GM18507 (cell line): ENCODE data around the gene CDH13.

ENCODE experiments used
- DNase-seq: peaks from one replicate; pipeline ENCODE4 v3.0.0; 2011; ENCODE audit warnings: low read depth; ENCODE audit not compliant: insufficient read length; ENCODE audit errors: extremely low spot score
- FAIRE-seq: peaks from 2 replicates; lab custom pipeline; 2011; peaks lifted over from hg19 to GRCh38; lab: Jason Lieb, UNC

Gene CDH13

GRCh38 chr16:82814059-82814458 is 187.3 kb downstream of the CDH13 start:
- no peak for DNase-seq
- FAIRE-seq = no peak

- DNase-seq (no peak), FAIRE-seq (no peak)
Observed at GRCh38 chr16:82819286-82819685, 192.5 kb downstream of the CDH13 start.

- no peak for DNase-seq
- no peak for FAIRE-seq
Observed at GRCh38 chr16:82820855-82821254, 194.1 kb downstream of the CDH13 start.

GRCh38 chr16:82824408-82824807 is 197.6 kb downstream of the CDH13 start:
- DNase-seq = no peak
- no peak for FAIRE-seq

- DNase-seq (no peak), FAIRE-seq (no peak)
Observed at GRCh38 chr16:82829301-82829700, 202.5 kb downstream of the CDH13 start.

- FAIRE-seq (no peak), DNase-seq (no peak)
Observed at GRCh38 chr16:82830944-82831343, 204.2 kb downstream of the CDH13 start.

- DNase-seq (no peak), FAIRE-seq (no peak)
Observed at GRCh38 chr16:82832821-82833220, 206.1 kb downstream of the CDH13 start.

GRCh38 chr16:82833378-82833993 is 206.7 kb downstream of the CDH13 start:
- no peak for DNase-seq
- FAIRE-seq = no peak

GRCh38 chr16:82834151-82834815 is 207.5 kb downstream of the CDH13 start:
- FAIRE-seq = no peak
- no peak for DNase-seq

GRCh38 chr16:82835487-82836155 is 208.9 kb downstream of the CDH13 start:
- FAIRE-seq (no peak), DNase-seq (no peak)

GRCh38 chr16:82841108-82841507 is 214.3 kb downstream of the CDH13 start:
- no peak for FAIRE-seq
- DNase-seq = no peak

GRCh38 chr16:82843606-82844271 is 217.0 kb downstream of the CDH13 start:
- DNase-seq = no peak
- FAIRE-seq = no peak

- DNase-seq (no peak), FAIRE-seq (no peak)
Observed at GRCh38 chr16:82845116-82845515, 218.3 kb downstream of the CDH13 start.

- FAIRE-seq (no peak), DNase-seq (no peak)
Observed at GRCh38 chr16:82846806-82847205, 220.0 kb downstream of the CDH13 start.

- FAIRE-seq (no peak), DNase-seq (no peak)
Observed at GRCh38 chr16:82848013-82848412, 221.2 kb downstream of the CDH13 start.

GRCh38 chr16:82852388-82853008 is 225.7 kb downstream of the CDH13 start:
- FAIRE-seq = no peak
- DNase-seq = no peak

- no peak for FAIRE-seq
Observed at GRCh38 chr16:82855471-82855870, 228.7 kb downstream of the CDH13 start.

GRCh38 chr16:82857693-82858365 is 231.1 kb downstream of the CDH13 start:
- DNase-seq = no peak

More at GRCh38 chr16:82855471-82855870, 228.7 kb downstream of the CDH13 start:
- no peak for DNase-seq

GRCh38 chr16:82859662-82860061 is 232.9 kb downstream of the CDH13 start:
- FAIRE-seq = no peak
- DNase-seq = no peak

More at GRCh38 chr16:82857693-82858365, 231.1 kb downstream of the CDH13 start:
- FAIRE-seq = no peak
